HG03196 (cell line): ENCODE measurements around the gene WNT8A.

Experiments
- ATAC-seq: cut with Tn5 transposase; IDR thresholded peaks from one replicate; pipeline ENCODE4 v1.9.1; 2021; ENCODE audit not compliant: unreplicated experiment

WNT8A gene

DNA sequence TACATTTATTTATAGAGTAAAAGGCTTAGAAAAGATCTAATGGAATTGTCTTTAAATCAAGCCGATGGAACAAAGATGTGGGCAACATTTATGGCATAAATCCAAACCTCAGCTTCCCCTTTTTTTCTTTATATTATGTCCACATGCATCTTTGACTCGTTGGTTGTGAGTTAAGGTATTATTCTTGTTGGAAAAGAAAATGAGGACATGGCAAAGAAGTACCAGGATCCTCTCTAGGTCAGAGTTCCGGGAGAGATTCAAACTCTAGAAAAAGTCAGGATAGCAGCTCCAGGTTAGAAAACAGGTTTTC lies 55.9 kb downstream of the WNT8A start:
- ATAC-seq = no peak

DNA sequence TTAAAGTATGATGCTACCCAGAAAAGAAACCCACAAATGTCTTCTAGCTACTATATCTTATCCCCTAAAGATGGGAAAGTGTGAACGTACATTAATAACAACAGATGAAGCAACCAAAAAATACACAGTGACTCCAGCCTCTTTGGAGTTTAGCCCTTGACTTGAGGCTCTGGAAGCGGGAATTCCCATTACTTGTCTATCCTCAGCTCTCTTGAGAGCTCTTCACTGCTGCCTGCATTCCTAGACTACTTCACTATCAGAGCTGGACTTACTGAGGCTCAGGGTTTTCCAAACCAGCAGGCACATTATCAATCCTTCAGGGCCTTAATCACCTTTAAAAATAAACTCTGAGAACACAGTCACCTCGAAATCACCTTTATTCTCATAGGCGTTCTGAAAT lies 56.4 kb downstream of the WNT8A start:
- no peak for ATAC-seq
